MM.1S (cell line): ENCODE data around the gene GLYATL3.

Experiments
- EZH2 ChIP-seq: fragments of 300-600 bp; sonication (generic); optimal IDR thresholded peaks from 2 replicates; pipeline ENCODE3; 2017; ENCODE audit warnings: low read depth, mild to moderate bottlenecking, antibody characterized with exemption, low read length, mixed read lengths
- EZH2phosphoT487 ChIP-seq: fragments of 300-600 bp; sonication (generic); IDR thresholded peaks from 2 replicates; pipeline ENCODE4 v1.6.1; 2018; ENCODE audit warnings: antibody characterized with exemption, low read length
- TF ChIP-seq, protein P1 (sequence below): fragments of 300-600 bp; sonication (generic); IDR thresholded peaks from 2 replicates; pipeline ENCODE4 v1.5.1; 2016; ENCODE audit warnings: antibody characterized with exemption, low read length, mixed read lengths

DNA sequence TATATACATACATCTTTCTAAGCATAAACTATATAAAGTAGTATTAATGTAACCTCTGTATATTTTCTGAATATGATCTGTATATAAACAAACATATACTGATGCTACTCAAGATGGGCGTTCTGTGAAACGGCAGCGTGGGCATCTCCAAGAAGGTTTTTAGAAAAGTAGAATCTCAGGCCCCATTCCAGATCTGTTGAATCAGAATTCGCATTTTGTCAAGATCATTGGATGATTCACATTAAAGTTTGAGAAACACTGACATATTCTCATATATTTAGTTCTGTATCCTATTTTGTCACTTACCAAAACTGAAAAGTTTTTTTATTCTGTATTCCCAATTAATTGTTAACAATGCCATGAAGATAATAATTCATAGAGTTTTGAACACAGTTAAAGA is 56.2 kb downstream of the GLYATL3 start:
- TF ChIP-seq EZH2 (no peak), EZH2phosphoT487 (no peak)
- TF ChIP-seq, protein P1, sequence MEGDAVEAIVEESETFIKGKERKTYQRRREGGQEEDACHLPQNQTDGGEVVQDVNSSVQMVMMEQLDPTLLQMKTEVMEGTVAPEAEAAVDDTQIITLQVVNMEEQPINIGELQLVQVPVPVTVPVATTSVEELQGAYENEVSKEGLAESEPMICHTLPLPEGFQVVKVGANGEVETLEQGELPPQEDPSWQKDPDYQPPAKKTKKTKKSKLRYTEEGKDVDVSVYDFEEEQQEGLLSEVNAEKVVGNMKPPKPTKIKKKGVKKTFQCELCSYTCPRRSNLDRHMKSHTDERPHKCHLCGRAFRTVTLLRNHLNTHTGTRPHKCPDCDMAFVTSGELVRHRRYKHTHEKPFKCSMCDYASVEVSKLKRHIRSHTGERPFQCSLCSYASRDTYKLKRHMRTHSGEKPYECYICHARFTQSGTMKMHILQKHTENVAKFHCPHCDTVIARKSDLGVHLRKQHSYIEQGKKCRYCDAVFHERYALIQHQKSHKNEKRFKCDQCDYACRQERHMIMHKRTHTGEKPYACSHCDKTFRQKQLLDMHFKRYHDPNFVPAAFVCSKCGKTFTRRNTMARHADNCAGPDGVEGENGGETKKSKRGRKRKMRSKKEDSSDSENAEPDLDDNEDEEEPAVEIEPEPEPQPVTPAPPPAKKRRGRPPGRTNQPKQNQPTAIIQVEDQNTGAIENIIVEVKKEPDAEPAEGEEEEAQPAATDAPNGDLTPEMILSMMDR, result no peak
